ENCODE data around the gene COL6A2.

GRCh38 chr21:46060596-46061061 is 37.3 kb upstream of the COL6A2 start:
- no peak for TF ChIP-seq CTCF (IDR thresholded peaks at IDR 0.05)
- TF ChIP-seq EP300 (IDR thresholded peaks at IDR 0.05), result no peak
- TF ChIP-seq POLR2A (IDR thresholded peaks at IDR 0.05), result no peak
- peak; percentile 38 to 79 (median 64) for TF ChIP-seq POLR2AphosphoS5 (IDR thresholded peaks at IDR 0.05)
